A673 (cell line): ENCODE data around the gene SLC1A1. TPM values are rescaled to one million over a fixed set of nuclear protein-coding genes. Genes with fewer than 3 reads are reported as not detected.

Experiments
- BruUV-seq: library from RNA; stranded (reverse); fragments of 400-500 nt; replicated peaks from 2 replicates; lab custom pipeline; 2021; lab: Mats Ljungman, UMichigan
- CTCF ChIA-PET: fragments of 300-600 bp; sonication (Branson Sonifier 250); formaldehyde crosslinking; loops from one replicate; lab custom pipeline; 2022; ENCODE audit warnings: antibody characterized with exemption; lab: Charles Lee
- POLR2A ChIA-PET: fragments of 300-600 bp; sonication (Branson Sonifier 250); formaldehyde crosslinking; loops from one replicate; lab custom pipeline; 2022; ENCODE audit warnings: antibody characterized with exemption; ENCODE audit not compliant: low non-redundant PET; lab: Charles Lee
- DNase-seq: peaks from one replicate; pipeline ENCODE4 v3.0.0-alpha.2; 2015; ENCODE audit warnings: low spot score
- H3K27ac ChIP-seq: fragments of 200-600 bp; sonication (generic); 2 replicates; pipeline ENCODE4 v1.5.1; 2016; ENCODE audit warnings: mixed run types, low read depth, mild to moderate bottlenecking, mixed read lengths, antibody characterized with exemption, low read length; ENCODE audit not compliant: poor library complexity, severe bottlenecking
- H3K27me3 ChIP-seq: fragments of 200-600 bp; sonication (generic); replicated peaks from 2 replicates; pipeline ENCODE4 v1.6.1; 2017; ENCODE audit warnings: mixed run types, low read depth, mild to moderate bottlenecking, mixed read lengths, antibody characterized with exemption, low read length; ENCODE audit not compliant: insufficient read depth, poor library complexity
- H3K36me3 ChIP-seq: fragments of 200-600 bp; sonication (generic); 2 replicates; pipeline ENCODE4 v1.6.1; 2016; ENCODE audit warnings: mixed run types, mild to moderate bottlenecking, mixed read lengths, antibody characterized with exemption, low read length; ENCODE audit not compliant: insufficient read depth, poor library complexity, severe bottlenecking
- H3K4me1 ChIP-seq: fragments of 200-600 bp; sonication (generic); 2 replicates; pipeline ENCODE4 v1.6.1; 2017; ENCODE audit warnings: mixed run types, mild to moderate bottlenecking, mixed read lengths, antibody characterized with exemption, low read length; ENCODE audit not compliant: insufficient read depth, poor library complexity, severe bottlenecking
- H3K4me3 ChIP-seq: fragments of 200-600 bp; sonication (generic); 2 replicates; pipeline ENCODE4 v1.5.1; 2016; ENCODE audit warnings: low read depth, mixed run types, mild to moderate bottlenecking, mixed read lengths, low read length; ENCODE audit not compliant: poor library complexity, severe bottlenecking
- H3K9me3 ChIP-seq: fragments of 200-600 bp; sonication (generic); 2 replicates; pipeline ENCODE4 v1.6.1; 2016; ENCODE audit warnings: mixed run types, low read depth, mild to moderate bottlenecking, mixed read lengths, antibody characterized with exemption, low read length; ENCODE audit not compliant: poor library complexity, severe bottlenecking
- EZH2 ChIP-seq: fragments of 200-600 bp; sonication (generic); IDR thresholded peaks from 2 replicates; pipeline ENCODE4 v1.6.1; 2017; ENCODE audit warnings: borderline replicate concordance, low read depth, mild to moderate bottlenecking, mixed read lengths, antibody characterized with exemption, low read length; ENCODE audit not compliant: poor library complexity, severe bottlenecking
- intact Hi-C: fragments of 100-400 bp; cut with micrococcal nuclease; formaldehyde crosslinking; loops from one replicate; pipeline ENCODE4 v1.10.0; 2022; ENCODE audit not compliant: unreplicated experiment
- total RNA-seq: library from RNA; stranded (reverse); gene quantifications from 2 replicates; pipeline ENCODE4 v1.2.3, GENCODE V29; 2021
- TF ChIP-seq, protein P1 (sequence below): fragments of 300-800, 200-600 bp; sonication (generic); conservative IDR thresholded peaks from 2 replicates; pipeline ENCODE4 v1.5.1; 2017; ENCODE audit warnings: low read depth, mild to moderate bottlenecking, antibody characterized with exemption, low read length, moderate library complexity, mixed read lengths

The SLC1A1 gene
- total RNA-seq, 1 experiment from 2014 or later, result 8.7 TPM

GRCh38 chr9:4558371-4558998 lies 68.2 kb downstream of the SLC1A1 start:
- Histone ChIP-seq H3K36me3 (no peaks in the 10 kb centered on the region), H3K4me1 (no peaks in the 10 kb centered on the region), H3K9me3 (no peaks in the 10 kb centered on the region), H3K27me3 (no peaks in the 10 kb centered on the region), H3K27ac (no peak overlapping the region), H3K4me3 (no peak overlapping the region)
- BruUV-seq, result no TSS peak
- CTCF ChIA-PET, result no interaction called here
- POLR2A ChIA-PET, result no interaction called here
- no peak for DNase-seq
- intact Hi-C loops, result no loop called here
- TF ChIP-seq EZH2, result no peak
- TF ChIP-seq, protein P1, sequence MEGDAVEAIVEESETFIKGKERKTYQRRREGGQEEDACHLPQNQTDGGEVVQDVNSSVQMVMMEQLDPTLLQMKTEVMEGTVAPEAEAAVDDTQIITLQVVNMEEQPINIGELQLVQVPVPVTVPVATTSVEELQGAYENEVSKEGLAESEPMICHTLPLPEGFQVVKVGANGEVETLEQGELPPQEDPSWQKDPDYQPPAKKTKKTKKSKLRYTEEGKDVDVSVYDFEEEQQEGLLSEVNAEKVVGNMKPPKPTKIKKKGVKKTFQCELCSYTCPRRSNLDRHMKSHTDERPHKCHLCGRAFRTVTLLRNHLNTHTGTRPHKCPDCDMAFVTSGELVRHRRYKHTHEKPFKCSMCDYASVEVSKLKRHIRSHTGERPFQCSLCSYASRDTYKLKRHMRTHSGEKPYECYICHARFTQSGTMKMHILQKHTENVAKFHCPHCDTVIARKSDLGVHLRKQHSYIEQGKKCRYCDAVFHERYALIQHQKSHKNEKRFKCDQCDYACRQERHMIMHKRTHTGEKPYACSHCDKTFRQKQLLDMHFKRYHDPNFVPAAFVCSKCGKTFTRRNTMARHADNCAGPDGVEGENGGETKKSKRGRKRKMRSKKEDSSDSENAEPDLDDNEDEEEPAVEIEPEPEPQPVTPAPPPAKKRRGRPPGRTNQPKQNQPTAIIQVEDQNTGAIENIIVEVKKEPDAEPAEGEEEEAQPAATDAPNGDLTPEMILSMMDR, result no peak

GRCh38 chr9:4559261-4560182 lies 69.3 kb downstream of the SLC1A1 start:
- H3K27ac ChIP-seq, result no peak overlapping the region
- H3K9me3 ChIP-seq, result no peaks in the 10 kb centered on the region
- H3K36me3 ChIP-seq, result no peaks in the 10 kb centered on the region
- BruUV-seq, result no TSS peak
- ChIA-PET POLR2A (no interaction called here), CTCF (no interaction called here)
- no peaks in the 10 kb centered on the region for H3K4me1 ChIP-seq
- no peak for DNase-seq
- H3K4me3 ChIP-seq, result no peak overlapping the region
- no peaks in the 10 kb centered on the region for H3K27me3 ChIP-seq
- intact Hi-C loops, result no loop called here
- no peak for TF ChIP-seq EZH2
- TF ChIP-seq, protein P1, result no peak

DNA sequence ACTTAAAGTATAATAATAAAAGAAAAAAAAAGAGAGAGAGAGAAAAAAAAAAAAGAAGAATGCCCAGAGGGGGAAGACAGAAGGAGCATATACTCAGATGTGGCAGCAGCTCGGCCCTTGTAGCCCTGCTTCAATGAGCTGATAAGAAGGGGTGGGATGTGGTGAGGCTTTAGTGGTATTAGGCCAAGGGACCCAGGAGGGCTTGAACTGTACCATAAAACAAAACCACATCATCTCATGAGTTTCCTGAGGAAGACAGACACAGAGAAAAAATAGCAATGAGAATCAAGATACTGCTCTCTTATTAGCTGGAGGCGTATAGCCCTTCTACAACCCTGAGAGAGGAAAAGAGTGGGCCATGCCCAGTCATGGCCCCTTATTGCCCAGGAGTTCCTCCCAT lies 72.8 kb downstream of the SLC1A1 start:
- BruUV-seq, result no TSS peak
- no peak overlapping the region for H3K27ac ChIP-seq
- no peaks in the 10 kb centered on the region for H3K9me3 ChIP-seq
- TF ChIP-seq EZH2, result no peak
- TF ChIP-seq, protein P1, result no peak
- H3K27me3 ChIP-seq, result no peaks in the 10 kb centered on the region
- H3K4me3 ChIP-seq, result no peak overlapping the region
- POLR2A ChIA-PET, result no interaction called here
- CTCF ChIA-PET, result no interaction called here
- no peak for DNase-seq
- H3K36me3 ChIP-seq, result no peaks in the 10 kb centered on the region
- intact Hi-C loops, result no loop called here
- H3K4me1 ChIP-seq, result no peaks in the 10 kb centered on the region
